Measurements from ENCODE around the gene SH2B2. TPM values are rescaled to one million over a fixed set of nuclear protein-coding genes. Genes with fewer than 3 reads are reported as not detected.
"Not testable (repeated sequence)": the region's sequence is repeated elsewhere in the genome, so short reads cannot be mapped to it uniquely, and the experiment has no call there.

The SH2B2 gene
- polyA plus RNA-seq, 1 donor from 2014 or later, result 64.5 TPM

- peak overlapping the region; percentile 86 to 96 (median 94) for H3K4me3 Mint-ChIP-seq
- H3K36me3 Mint-ChIP-seq, result no peaks in the 10 kb centered on the region
- no peaks in the 10 kb centered on the region for H3K9me3 Mint-ChIP-seq
- peaks cover 42 to 57% (median 46%) of the 10 kb centered on the region in 3 donors for H3K4me1 Mint-ChIP-seq
- H3K27me3 Mint-ChIP-seq, result peaks cover 4% of the 10 kb centered on the region
- peak overlapping the region; percentile 87 to 94 (median 93) for H3K27ac Mint-ChIP-seq
Observed at GRCh38 chr7:102288285-102288930, 1.7 kb downstream of the SH2B2 start.

- H3K36me3 Mint-ChIP-seq, result no peaks in the 10 kb centered on the region
- peaks cover 6% of the 10 kb centered on the region for H3K27me3 Mint-ChIP-seq
- peak overlapping the region; percentile 86 to 96 (median 94) for H3K4me3 Mint-ChIP-seq
- H3K9me3 Mint-ChIP-seq, result no peaks in the 10 kb centered on the region
- peak overlapping the region; percentile 87 to 94 (median 93) for H3K27ac Mint-ChIP-seq
- H3K4me1 Mint-ChIP-seq, result peaks cover 48 to 57% (median 49%) of the 10 kb centered on the region in 3 donors
Observed at GRCh38 chr7:102289057-102289456, 2.4 kb downstream of the SH2B2 start.

GRCh38 chr7:102291056-102291915 is 4.6 kb downstream of the SH2B2 start:
- Mint-ChIP-seq H3K9me3 (no peaks in the 10 kb centered on the region), H3K27me3 (peaks cover 4% of the 10 kb centered on the region), H3K4me1 (peaks cover 46 to 65% (median 54%) of the 10 kb centered on the region in 3 donors), H3K27ac (peak overlapping the region; percentile 69 to 93 (median 89)), H3K4me3 (peak overlapping the region; percentile 86 to 96 (median 94)), H3K36me3 (no peaks in the 10 kb centered on the region)

- H3K36me3 Mint-ChIP-seq, result no peaks in the 10 kb centered on the region
- H3K27ac Mint-ChIP-seq, result peak overlapping the region in 2 of 3 donors; percentile 89 to 93
- peak overlapping the region; percentile 84 to 96 (median 90) for H3K4me3 Mint-ChIP-seq
- peaks cover 46 to 69% (median 57%) of the 10 kb centered on the region in 3 donors for H3K4me1 Mint-ChIP-seq
- H3K9me3 Mint-ChIP-seq, result no peaks in the 10 kb centered on the region
- H3K27me3 Mint-ChIP-seq, result peaks cover 4% of the 10 kb centered on the region
Observed at GRCh38 chr7:102291916-102292267, 5.2 kb downstream of the SH2B2 start.

GRCh38 chr7:102292813-102293798 is 6.4 kb downstream of the SH2B2 start:
- no peaks in the 10 kb centered on the region for H3K9me3 Mint-ChIP-seq
- H3K4me1 Mint-ChIP-seq, result peaks cover 52 to 74% (median 63%) of the 10 kb centered on the region in 3 donors
- peaks cover 4% of the 10 kb centered on the region for H3K27me3 Mint-ChIP-seq
- peak overlapping the region in 2 of 3 donors; percentile 84 to 95 for H3K27ac Mint-ChIP-seq
- H3K36me3 Mint-ChIP-seq, result no peaks in the 10 kb centered on the region
- peak overlapping the region; percentile 48 to 96 (median 70) for H3K4me3 Mint-ChIP-seq

- no peaks in the 10 kb centered on the region for H3K36me3 Mint-ChIP-seq
- H3K27ac Mint-ChIP-seq, result peak overlapping the region; percentile 14 to 95 (median 76)
- peaks cover 48 to 71% (median 53%) of the 10 kb centered on the region in 3 donors for H3K4me1 Mint-ChIP-seq
- peak overlapping the region; percentile 60 to 84 (median 72) for H3K4me3 Mint-ChIP-seq
- peaks cover 4% of the 10 kb centered on the region for H3K27me3 Mint-ChIP-seq
- no peaks in the 10 kb centered on the region for H3K9me3 Mint-ChIP-seq
Observed at GRCh38 chr7:102294589-102294988, 7.9 kb downstream of the SH2B2 start.

- H3K4me1 Mint-ChIP-seq, result peaks cover 44 to 65% (median 49%) of the 10 kb centered on the region in 3 donors
- H3K4me3 Mint-ChIP-seq, result peak overlapping the region in 3 of 4 donors; percentile 11 to 84 (median 49)
- H3K27me3 Mint-ChIP-seq, result peaks cover 4% of the 10 kb centered on the region
- H3K27ac Mint-ChIP-seq, result peak overlapping the region; percentile 43 to 95 (median 91)
- peaks cover 2% of the 10 kb centered on the region for H3K36me3 Mint-ChIP-seq
- no peaks in the 10 kb centered on the region for H3K9me3 Mint-ChIP-seq
Observed at GRCh38 chr7:102295346-102296178, 8.9 kb downstream of the SH2B2 start.

GRCh38 chr7:102296179-102296438 is 9.4 kb downstream of the SH2B2 start:
- Mint-ChIP-seq H3K4me3 (peak overlapping the region in 1 of 4 donors; percentile 32), H3K4me1 (peaks cover 40 to 61% (median 46%) of the 10 kb centered on the region in 3 donors), H3K36me3 (peaks cover 2% of the 10 kb centered on the region), H3K27ac (peak overlapping the region; percentile 43 to 91 (median 73)), H3K9me3 (no peaks in the 10 kb centered on the region), H3K27me3 (peaks cover 4% of the 10 kb centered on the region)

- H3K27me3 Mint-ChIP-seq, result peaks cover 4% of the 10 kb centered on the region
- H3K4me3 Mint-ChIP-seq, result peak overlapping the region in 2 of 4 donors; percentile 32 to 68
- peaks cover 2% of the 10 kb centered on the region for H3K36me3 Mint-ChIP-seq
- peak overlapping the region in 2 of 3 donors; percentile 73 to 91 for H3K27ac Mint-ChIP-seq
- H3K9me3 Mint-ChIP-seq, result no peaks in the 10 kb centered on the region
- H3K4me1 Mint-ChIP-seq, result peaks cover 36 to 57% (median 43%) of the 10 kb centered on the region in 3 donors
Observed at GRCh38 chr7:102296514-102296913, 9.8 kb downstream of the SH2B2 start.

GRCh38 chr7:102297487-102298218 is 11.0 kb downstream of the SH2B2 start:
- peaks cover 2% of the 10 kb centered on the region for H3K36me3 Mint-ChIP-seq

GRCh38 chr7:102300643-102301221 is 14.1 kb downstream of the SH2B2 start:
- Mint-ChIP-seq H3K9me3 (no peaks in the 10 kb centered on the region), H3K36me3 (peaks cover 3% of the 10 kb centered on the region), H3K4me3 (no peak overlapping the region), H3K27me3 (no peaks in the 10 kb centered on the region), H3K27ac (peak overlapping the region in 1 of 3 donors; percentile 35), H3K4me1 (peaks cover 28 to 44% (median 29%) of the 10 kb centered on the region in 3 donors)

More at GRCh38 chr7:102297487-102298218, 11.0 kb downstream of the SH2B2 start:
- Mint-ChIP-seq H3K4me1 (peaks cover 30 to 51% (median 39%) of the 10 kb centered on the region in 3 donors), H3K9me3 (no peaks in the 10 kb centered on the region), H3K27ac (peak overlapping the region in 2 of 3 donors; percentile 74 to 87), H3K27me3 (peaks cover 2% of the 10 kb centered on the region), H3K4me3 (peak overlapping the region in 2 of 4 donors; percentile 21 to 46)

GRCh38 chr7:102301367-102301766 is 14.7 kb downstream of the SH2B2 start:
- H3K9me3 Mint-ChIP-seq, H3K27me3 Mint-ChIP-seq, H3K36me3 Mint-ChIP-seq, H3K4me3 Mint-ChIP-seq: not testable (repeated sequence)
- Mint-ChIP-seq H3K27ac (peak overlapping the region in 1 of 3 donors; percentile 42), H3K4me1 (peaks cover 26 to 38% (median 29%) of the 10 kb centered on the region in 3 donors)

GRCh38 chr7:102302025-102302424 is 15.4 kb downstream of the SH2B2 start:
- peak overlapping the region in 2 of 3 donors; percentile 42 to 83 for H3K27ac Mint-ChIP-seq
- peak overlapping the region in 1 of 4 donors; percentile 60 for H3K4me3 Mint-ChIP-seq
- H3K4me1 Mint-ChIP-seq, result peaks cover 32 to 40% (median 33%) of the 10 kb centered on the region in 3 donors
- H3K36me3 Mint-ChIP-seq, result peaks cover 3% of the 10 kb centered on the region
- H3K9me3 Mint-ChIP-seq, result no peaks in the 10 kb centered on the region
- no peaks in the 10 kb centered on the region for H3K27me3 Mint-ChIP-seq

Measured in IgD-negative memory B cell (primary cell).